ENCODE data around the gene VENTX. TPM values are rescaled to one million over a fixed set of nuclear protein-coding genes. Genes with fewer than 3 reads are reported as not detected.

VENTX gene
- total RNA-seq, 1 experiment from 2014 or later: not detected

DNA sequence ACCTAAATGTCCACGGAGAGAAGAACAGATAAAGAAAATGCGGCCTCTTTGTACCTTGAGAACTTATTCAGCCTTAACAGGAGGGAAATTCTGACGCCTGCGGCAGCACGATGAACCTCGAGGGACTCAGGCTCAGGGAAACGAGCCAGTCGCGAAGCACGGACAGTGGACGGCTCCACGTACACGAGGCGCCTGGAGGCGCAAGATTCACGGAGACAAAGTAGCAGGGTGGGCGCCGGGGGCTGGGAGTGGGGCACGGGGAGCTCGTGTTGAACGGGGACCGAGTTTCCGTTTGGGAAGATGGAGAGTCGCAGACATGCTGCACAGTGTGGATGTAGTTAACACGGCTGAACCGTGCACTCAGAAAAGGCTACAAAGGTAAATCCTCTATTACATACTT, 20.9 kb upstream of the VENTX start:
- no peaks in the 10 kb centered on the region for H3K27me3 ChIP-seq (ENCODE audit: insufficient read depth, low read length)
- no peaks in the 10 kb centered on the region for H4K20me1 ChIP-seq (ENCODE audit: insufficient read depth)
- H3K79me2 ChIP-seq (ENCODE audit: insufficient read depth, low read length): no peaks in the 10 kb centered on the region
- no peaks in the 10 kb centered on the region for H3K9me2 ChIP-seq (ENCODE audit: insufficient read depth)
- no peak overlapping the region for H3K4me2 ChIP-seq (ENCODE audit: low read length)
- ATAC-seq: no peak
- TF ChIP-seq EGR1 (IDR thresholded peaks at IDR 0.05; ENCODE audit: low read depth): no peak
- no peak for TF ChIP-seq TCF7L2 (IDR thresholded peaks at IDR 0.05; ENCODE audit: borderline replicate concordance, extremely low read depth, insufficient read depth, insufficient read length)
- TF ChIP-seq, protein P1, sequence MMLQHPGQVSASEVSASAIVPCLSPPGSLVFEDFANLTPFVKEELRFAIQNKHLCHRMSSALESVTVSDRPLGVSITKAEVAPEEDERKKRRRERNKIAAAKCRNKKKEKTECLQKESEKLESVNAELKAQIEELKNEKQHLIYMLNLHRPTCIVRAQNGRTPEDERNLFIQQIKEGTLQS (IDR thresholded peaks at IDR 0.05): no peak
- DNase-seq (ENCODE audit: low read depth, low spot score): no peak
- no peaks in the 10 kb centered on the region for H3K36me3 ChIP-seq (ENCODE audit: control insufficient read depth in 1 of 2, insufficient read depth in 2 of 2, low read length in 2 of 2)
- H2AFZ ChIP-seq (ENCODE audit: low read depth, low read length, poor library complexity, severe bottlenecking): no peak overlapping the region
- H3K27ac ChIP-seq (ENCODE audit: low read depth, low read length): no peak overlapping the region
- H3K4me1 ChIP-seq (ENCODE audit: control insufficient read depth in 1 of 2, insufficient read depth in 2 of 2, low read length in 2 of 2): no peaks in the 10 kb centered on the region
- ChIA-PET POLR2A (no interaction called here), RAD21 (ENCODE audit: low non-redundant PET in 1 of 2, low total read pairs in 2 of 2, uncharacterized antibody in 2 of 2, unreplicated experiment in 2 of 2) (no interaction called here), CTCF (no interaction called here)
- intact Hi-C loops (cut with micrococcal nuclease): no loop called here
- no TSS peak for BruUV-seq (replicated peaks)
- no peak overlapping the region for H3K9ac ChIP-seq (ENCODE audit: low read length)
- no peaks in the 10 kb centered on the region for H3K9me3 ChIP-seq (ENCODE audit: control insufficient read depth in 1 of 2, insufficient read depth in 1 of 2, low read depth in 1 of 2, low read length in 2 of 2)
- H3K4me3 ChIP-seq (replicated peaks in 1 of 2; ENCODE audit: low read depth in 1 of 2, low read length in 2 of 2): no peak overlapping the region

DNA sequence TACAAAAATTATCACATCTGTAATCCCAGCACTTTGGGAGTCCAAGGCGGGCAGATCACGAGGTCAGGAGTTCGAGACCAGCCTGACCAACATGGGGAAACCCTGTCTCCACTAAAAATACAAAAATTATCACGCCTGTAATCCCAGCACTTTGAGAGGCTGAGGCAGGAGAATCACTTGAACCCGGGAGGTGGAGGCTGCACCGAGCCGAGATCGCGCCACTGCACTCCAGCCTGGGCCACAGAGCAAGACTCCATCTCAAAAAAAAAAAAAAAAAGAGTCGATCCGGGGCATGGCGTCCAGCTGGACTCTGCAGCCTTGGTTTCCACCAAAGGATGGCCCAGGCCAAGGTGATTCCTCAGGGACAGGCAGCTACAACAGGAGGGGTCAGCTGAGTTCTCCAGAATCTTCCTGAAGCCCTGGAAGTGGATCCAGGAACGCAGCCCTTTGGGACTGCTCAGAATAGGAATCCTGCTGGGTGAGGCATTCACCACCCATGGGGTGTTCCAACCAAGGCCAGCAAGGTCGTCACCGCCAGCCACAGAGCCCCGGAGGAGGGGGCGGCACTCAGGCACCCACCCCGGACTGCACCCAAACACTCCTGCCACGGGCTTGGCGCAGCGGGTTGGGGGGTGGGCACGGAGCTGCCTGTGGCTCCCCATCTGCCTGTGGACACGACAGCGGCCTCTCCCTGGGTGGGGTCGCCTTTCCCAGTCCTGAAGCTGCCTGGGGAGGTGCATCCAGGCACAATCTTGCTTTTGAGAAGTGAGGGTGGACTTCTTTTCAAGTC, 19.7 kb upstream of the VENTX start:
- ChIA-PET RAD21 (ENCODE audit: low non-redundant PET in 1 of 2, low total read pairs in 2 of 2, uncharacterized antibody in 2 of 2, unreplicated experiment in 2 of 2) (no interaction called here), POLR2A (no interaction called here), CTCF (no interaction called here)
- Histone ChIP-seq H4K20me1 (ENCODE audit: insufficient read depth) (no peaks in the 10 kb centered on the region), H3K36me3 (ENCODE audit: control insufficient read depth in 1 of 2, insufficient read depth in 2 of 2, low read length in 2 of 2) (no peaks in the 10 kb centered on the region), H3K4me2 (ENCODE audit: low read length) (no peak overlapping the region), H2AFZ (ENCODE audit: low read depth, low read length, poor library complexity, severe bottlenecking) (no peak overlapping the region), H3K9ac (ENCODE audit: low read length) (no peak overlapping the region), H3K27ac (ENCODE audit: low read depth, low read length) (no peak overlapping the region), H3K79me2 (ENCODE audit: insufficient read depth, low read length) (no peaks in the 10 kb centered on the region), H3K4me1 (ENCODE audit: control insufficient read depth in 1 of 2, insufficient read depth in 2 of 2, low read length in 2 of 2) (no peaks in the 10 kb centered on the region), H3K4me3 (replicated peaks in 1 of 2; ENCODE audit: low read depth in 1 of 2, low read length in 2 of 2) (no peak overlapping the region), H3K9me3 (ENCODE audit: control insufficient read depth in 1 of 2, insufficient read depth in 1 of 2, low read depth in 1 of 2, low read length in 2 of 2) (no peaks in the 10 kb centered on the region), H3K27me3 (ENCODE audit: insufficient read depth, low read length) (no peaks in the 10 kb centered on the region), H3K9me2 (ENCODE audit: insufficient read depth) (no peaks in the 10 kb centered on the region)
- TF ChIP-seq CBX3 (IDR thresholded peaks at IDR 0.05; ENCODE audit: low read depth) (no peak), POLR2A (IDR thresholded peaks at IDR 0.05; ENCODE audit: borderline replicate concordance, extremely low read depth, insufficient read depth, insufficient read length) (no peak), SRF (IDR thresholded peaks at IDR 0.05; ENCODE audit: low read depth) (no peak), TCF7L2 (IDR thresholded peaks at IDR 0.05; ENCODE audit: borderline replicate concordance, extremely low read depth, insufficient read depth, insufficient read length) (no peak), EGR1 (IDR thresholded peaks at IDR 0.05; ENCODE audit: low read depth) (no peak), MAX (IDR thresholded peaks at IDR 0.05) (no peak), ELF1 (IDR thresholded peaks at IDR 0.05; ENCODE audit: borderline replicate concordance, low read depth) (no peak), RAD21 (IDR thresholded peaks at IDR 0.05; ENCODE audit: low read depth) (no peak), YY1 (IDR thresholded peaks at IDR 0.05; ENCODE audit: extremely low read depth, insufficient replicate concordance, low read depth, low read length) (no peak), SIN3A (IDR thresholded peaks at IDR 0.05; ENCODE audit: low read depth) (no peak)
- TF ChIP-seq, protein P1 (IDR thresholded peaks at IDR 0.05): no peak
- TF ChIP-seq, protein P2, sequence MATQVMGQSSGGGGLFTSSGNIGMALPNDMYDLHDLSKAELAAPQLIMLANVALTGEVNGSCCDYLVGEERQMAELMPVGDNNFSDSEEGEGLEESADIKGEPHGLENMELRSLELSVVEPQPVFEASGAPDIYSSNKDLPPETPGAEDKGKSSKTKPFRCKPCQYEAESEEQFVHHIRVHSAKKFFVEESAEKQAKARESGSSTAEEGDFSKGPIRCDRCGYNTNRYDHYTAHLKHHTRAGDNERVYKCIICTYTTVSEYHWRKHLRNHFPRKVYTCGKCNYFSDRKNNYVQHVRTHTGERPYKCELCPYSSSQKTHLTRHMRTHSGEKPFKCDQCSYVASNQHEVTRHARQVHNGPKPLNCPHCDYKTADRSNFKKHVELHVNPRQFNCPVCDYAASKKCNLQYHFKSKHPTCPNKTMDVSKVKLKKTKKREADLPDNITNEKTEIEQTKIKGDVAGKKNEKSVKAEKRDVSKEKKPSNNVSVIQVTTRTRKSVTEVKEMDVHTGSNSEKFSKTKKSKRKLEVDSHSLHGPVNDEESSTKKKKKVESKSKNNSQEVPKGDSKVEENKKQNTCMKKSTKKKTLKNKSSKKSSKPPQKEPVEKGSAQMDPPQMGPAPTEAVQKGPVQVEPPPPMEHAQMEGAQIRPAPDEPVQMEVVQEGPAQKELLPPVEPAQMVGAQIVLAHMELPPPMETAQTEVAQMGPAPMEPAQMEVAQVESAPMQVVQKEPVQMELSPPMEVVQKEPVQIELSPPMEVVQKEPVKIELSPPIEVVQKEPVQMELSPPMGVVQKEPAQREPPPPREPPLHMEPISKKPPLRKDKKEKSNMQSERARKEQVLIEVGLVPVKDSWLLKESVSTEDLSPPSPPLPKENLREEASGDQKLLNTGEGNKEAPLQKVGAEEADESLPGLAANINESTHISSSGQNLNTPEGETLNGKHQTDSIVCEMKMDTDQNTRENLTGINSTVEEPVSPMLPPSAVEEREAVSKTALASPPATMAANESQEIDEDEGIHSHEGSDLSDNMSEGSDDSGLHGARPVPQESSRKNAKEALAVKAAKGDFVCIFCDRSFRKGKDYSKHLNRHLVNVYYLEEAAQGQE (IDR thresholded peaks at IDR 0.05; ENCODE audit: low read depth): no peak
- no peak for ATAC-seq
- no TSS peak for BruUV-seq (replicated peaks)
- no peak for DNase-seq (ENCODE audit: low read depth, low spot score)
- intact Hi-C loops (cut with micrococcal nuclease): no loop called here

Measured in HCT116 (cell line).